Esophagus muscularis mucosa (tissue), 4 donors: Measurements from ENCODE around the gene CAMK2N2. TPM values are rescaled to one million over a fixed set of nuclear protein-coding genes. Genes with fewer than 3 reads are reported as not detected.

Experiments
- DNase-seq: peaks from one replicate; pipeline ENCODE4 v3.0.0-alpha.2; 2017; ENCODE audit errors: extremely low spot score
- H3K27ac ChIP-seq, 4 donors: fragments of 200-600 bp; sonication (generic); replicated peaks in 1 of 4; 1 replicate in 3 of 4; 2 replicates in 1 of 4; pipeline ENCODE4 v1.5.1; 2016 to 2019; ENCODE audit warnings: mild to moderate bottlenecking in 1 of 4
- H3K27me3 ChIP-seq, 4 donors: fragments of 200-600 bp; sonication (generic); one replicate each; pipeline versions ENCODE4 v1.5.1 to v1.6.0; 2016 to 2019
- H3K36me3 ChIP-seq, 4 donors: fragments of 200-600 bp; sonication (generic); one replicate each; pipeline ENCODE4 v1.5.1; 2016 to 2019
- H3K4me1 ChIP-seq, 4 donors: fragments of 200-600 bp; sonication (generic); one replicate each; pipeline ENCODE4 v1.5.1; 2016 to 2019
- H3K4me3 ChIP-seq, 4 donors: fragments of 200-600 bp; sonication (generic); 1 replicate in 2 of 4; 2 replicates in 2 of 4; pipeline ENCODE4 v1.5.1; 2016 to 2019; ENCODE audit warnings: mild to moderate bottlenecking in 4 of 4, moderate library complexity in 1 of 4
- H3K9me3 ChIP-seq, 4 donors: fragments of 200-600 bp; sonication (generic); 1 replicate in 3 of 4; 2 replicates in 1 of 4; pipeline ENCODE4 v1.5.1; 2016 to 2019
- EP300 ChIP-seq: sonication (generic); formaldehyde crosslinking; IDR thresholded peaks from one replicate; pipeline ENCODE4 v1.6.1; 2017; ENCODE audit warnings: antibody characterized with exemption
- POLR2A ChIP-seq: fragments of 450-650 bp; IDR thresholded peaks from one replicate; pipeline ENCODE4 v1.6.1; 2017; ENCODE audit warnings: antibody characterized with exemption, moderate library complexity, mild to moderate bottlenecking, low read depth
- POLR2AphosphoS5 ChIP-seq, 2 donors: sonication (generic); formaldehyde crosslinking; IDR thresholded peaks; one replicate each; pipeline ENCODE4 v1.6.1; 2017; ENCODE audit warnings: antibody characterized with exemption in 2 of 2
- WGBS: methylation state at CpG from one replicate; pipeline ENCODE4 v1.1.5; 2018; 5-methylcytosine and 5-hydroxymethylcytosine counted together
- intact Hi-C: fragments of 100-400 bp; cut with DNase I; formaldehyde crosslinking; loops from one replicate; pipeline ENCODE4 v1.15.1; 2023
- total RNA-seq, 4 donors: library from RNA; depleted of rRNA; stranded (reverse); fragments of >200 nt; gene quantifications; one replicate each; pipeline versions ENCODE4 v1.1.0 to v1.2.1, GENCODE V29; 2016
- TF ChIP-seq, protein P1 (sequence below), 3 experiments: fragments of 200-600 bp in 2 of 3; fragments of 450-650 bp in 1 of 3; sonication (generic) in 2 of 3; IDR thresholded peaks; one replicate each; pipeline ENCODE4 v1.5.1; 2017 to 2019; ENCODE audit warnings: antibody characterized with exemption in 3 of 3, mild to moderate bottlenecking in 2 of 3, moderate library complexity in 1 of 3

Gene CAMK2N2
- total RNA-seq, 4 donors from 2014 or later: not detected

DNA sequence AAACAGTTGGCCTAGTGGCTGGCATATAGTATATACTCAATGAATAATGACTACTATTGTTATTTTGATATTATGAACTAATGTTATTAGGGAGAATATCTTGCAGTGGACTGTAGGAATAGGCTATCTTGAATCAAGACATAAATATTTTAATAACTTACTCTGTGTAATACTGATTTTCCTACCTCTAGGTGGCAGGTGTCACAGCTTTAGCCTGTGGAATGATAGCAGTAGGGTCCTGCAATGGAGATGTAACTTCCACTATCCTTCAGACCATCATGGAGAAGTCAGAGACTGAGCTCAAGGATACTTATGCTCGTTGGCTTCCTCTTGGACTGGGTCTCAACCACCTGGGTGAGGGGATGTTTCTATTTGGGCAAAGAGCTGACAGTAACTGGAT is 44.2 kb upstream of the CAMK2N2 start:
- no peaks in the 10 kb centered on the region for H3K9me3 ChIP-seq
- H3K27ac ChIP-seq: no peak overlapping the region
- H3K27me3 ChIP-seq: no peaks in the 10 kb centered on the region
- no peak for DNase-seq
- no peak overlapping the region for H3K4me3 ChIP-seq
- WGBS: 67% methylated on average over 1 of the region's 1 CpG
- intact Hi-C loops: no loop called here
- TF ChIP-seq, protein P1, sequence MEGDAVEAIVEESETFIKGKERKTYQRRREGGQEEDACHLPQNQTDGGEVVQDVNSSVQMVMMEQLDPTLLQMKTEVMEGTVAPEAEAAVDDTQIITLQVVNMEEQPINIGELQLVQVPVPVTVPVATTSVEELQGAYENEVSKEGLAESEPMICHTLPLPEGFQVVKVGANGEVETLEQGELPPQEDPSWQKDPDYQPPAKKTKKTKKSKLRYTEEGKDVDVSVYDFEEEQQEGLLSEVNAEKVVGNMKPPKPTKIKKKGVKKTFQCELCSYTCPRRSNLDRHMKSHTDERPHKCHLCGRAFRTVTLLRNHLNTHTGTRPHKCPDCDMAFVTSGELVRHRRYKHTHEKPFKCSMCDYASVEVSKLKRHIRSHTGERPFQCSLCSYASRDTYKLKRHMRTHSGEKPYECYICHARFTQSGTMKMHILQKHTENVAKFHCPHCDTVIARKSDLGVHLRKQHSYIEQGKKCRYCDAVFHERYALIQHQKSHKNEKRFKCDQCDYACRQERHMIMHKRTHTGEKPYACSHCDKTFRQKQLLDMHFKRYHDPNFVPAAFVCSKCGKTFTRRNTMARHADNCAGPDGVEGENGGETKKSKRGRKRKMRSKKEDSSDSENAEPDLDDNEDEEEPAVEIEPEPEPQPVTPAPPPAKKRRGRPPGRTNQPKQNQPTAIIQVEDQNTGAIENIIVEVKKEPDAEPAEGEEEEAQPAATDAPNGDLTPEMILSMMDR (IDR thresholded peaks at IDR 0.05): peak in 2 of 3 experiments; percentile 11 to 29
- no peak for TF ChIP-seq POLR2AphosphoS5 (IDR thresholded peaks at IDR 0.05)
- H3K4me1 ChIP-seq: peaks cover 4 to 19% (median 5%) of the 10 kb centered on the region in 4 donors
- peaks cover 70 to 93% (median 91%) of the 10 kb centered on the region in 4 donors for H3K36me3 ChIP-seq

DNA sequence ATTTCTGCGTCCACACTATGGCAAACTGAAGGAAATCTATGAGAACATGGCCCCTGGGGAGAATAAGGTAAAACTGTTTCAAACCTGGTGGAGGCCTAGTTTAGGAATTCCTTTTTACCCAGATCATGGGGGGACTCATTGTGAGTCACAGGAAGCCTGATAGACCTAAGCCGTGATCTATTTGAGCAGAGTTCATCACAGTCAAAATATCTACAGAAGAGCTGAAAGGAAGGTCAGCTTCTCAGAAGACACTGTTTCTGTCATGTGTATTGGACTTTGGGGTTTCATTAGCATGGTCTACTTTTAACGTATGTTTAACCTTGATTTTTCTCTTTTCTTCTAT is 39.0 kb upstream of the CAMK2N2 start:
- H3K4me1 ChIP-seq: peaks cover 14 to 37% (median 23%) of the 10 kb centered on the region in 4 donors
- DNase-seq: no peak
- H3K27ac ChIP-seq: peak overlapping the region in 1 of 4 donors; percentile 78
- intact Hi-C loops: loop anchor here (5.0 kb wide), 1 partner anchor 42 kb away; no protein-coding TSS in a partner anchor
- TF ChIP-seq EP300 (no peak), POLR2AphosphoS5 (IDR thresholded peaks at IDR 0.05) (no peak), POLR2A (no peak)
- TF ChIP-seq, protein P1 (IDR thresholded peaks at IDR 0.05): no peak
- no peaks in the 10 kb centered on the region for H3K27me3 ChIP-seq
- WGBS: 85% methylated on average over 3 of the region's 3 CpGs
- H3K9me3 ChIP-seq: no peaks in the 10 kb centered on the region
- peak overlapping the region in 3 of 4 donors; percentile 81 to 90 (median 84) for H3K4me3 ChIP-seq
- peaks cover 40 to 53% (median 51%) of the 10 kb centered on the region in 4 donors for H3K36me3 ChIP-seq

DNA sequence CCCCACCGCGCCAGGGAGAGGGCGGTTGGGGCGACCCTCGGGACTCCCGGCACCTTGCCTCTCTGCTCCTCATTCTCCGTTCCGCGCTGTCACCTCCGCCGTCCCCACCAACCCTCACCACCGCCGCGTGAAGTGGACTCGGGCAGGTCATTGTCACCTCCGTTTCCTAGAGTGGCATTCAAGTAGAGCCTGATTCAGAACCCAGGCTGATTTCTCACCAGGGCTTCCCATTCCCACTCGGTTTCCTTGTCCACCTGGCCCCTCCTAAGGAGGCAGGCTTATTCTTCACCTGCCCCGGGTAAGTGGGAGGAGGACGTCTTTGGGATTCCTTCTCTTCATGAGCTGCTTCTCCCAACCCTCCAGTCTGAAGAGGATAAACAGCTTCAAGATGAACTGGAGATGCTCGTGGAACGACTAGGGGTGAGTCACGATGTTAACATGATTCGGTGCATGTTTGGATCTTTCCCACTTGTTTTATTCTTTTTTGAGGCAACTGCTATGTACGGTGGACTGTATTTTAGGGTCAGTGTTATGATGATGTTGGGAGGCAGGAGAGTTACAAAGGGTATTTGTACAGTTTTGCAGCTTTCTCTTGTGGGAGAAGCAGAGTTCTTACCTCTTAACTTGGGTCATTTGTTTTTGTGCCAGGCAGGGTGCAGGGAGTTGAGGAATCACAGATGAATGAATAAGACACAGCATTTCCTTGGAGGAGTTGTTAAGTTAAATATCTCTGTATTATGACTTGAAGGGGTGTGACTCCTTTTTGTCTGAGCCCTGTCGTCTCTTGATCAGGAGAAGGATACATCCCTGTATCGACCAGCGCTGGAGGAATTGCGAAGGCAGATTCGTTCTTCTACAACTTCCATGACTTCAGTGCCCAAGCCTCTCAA is 38.4 kb upstream of the CAMK2N2 start:
- Histone ChIP-seq H3K9me3 (no peaks in the 10 kb centered on the region), H3K4me3 (peak overlapping the region; percentile 81 to 90 (median 83)), H3K4me1 (peaks cover 14 to 37% (median 23%) of the 10 kb centered on the region in 4 donors), H3K36me3 (peaks cover 34 to 47% (median 45%) of the 10 kb centered on the region in 4 donors), H3K27ac (peak overlapping the region; percentile 78 to 88 (median 82)), H3K27me3 (no peaks in the 10 kb centered on the region)
- WGBS: 18% methylated on average over 28 of the region's 29 CpGs
- TF ChIP-seq, protein P1 (IDR thresholded peaks at IDR 0.05): no peak
- TF ChIP-seq POLR2A: no peak
- no peak for TF ChIP-seq POLR2AphosphoS5 (IDR thresholded peaks at IDR 0.05)
- no peak for TF ChIP-seq EP300
- DNase-seq: no peak
- intact Hi-C loops: loop anchor here (5.0 kb wide), 2 partner anchors 43 to 112 kb away; partner anchors contain the start of gene ABCF3

DNA sequence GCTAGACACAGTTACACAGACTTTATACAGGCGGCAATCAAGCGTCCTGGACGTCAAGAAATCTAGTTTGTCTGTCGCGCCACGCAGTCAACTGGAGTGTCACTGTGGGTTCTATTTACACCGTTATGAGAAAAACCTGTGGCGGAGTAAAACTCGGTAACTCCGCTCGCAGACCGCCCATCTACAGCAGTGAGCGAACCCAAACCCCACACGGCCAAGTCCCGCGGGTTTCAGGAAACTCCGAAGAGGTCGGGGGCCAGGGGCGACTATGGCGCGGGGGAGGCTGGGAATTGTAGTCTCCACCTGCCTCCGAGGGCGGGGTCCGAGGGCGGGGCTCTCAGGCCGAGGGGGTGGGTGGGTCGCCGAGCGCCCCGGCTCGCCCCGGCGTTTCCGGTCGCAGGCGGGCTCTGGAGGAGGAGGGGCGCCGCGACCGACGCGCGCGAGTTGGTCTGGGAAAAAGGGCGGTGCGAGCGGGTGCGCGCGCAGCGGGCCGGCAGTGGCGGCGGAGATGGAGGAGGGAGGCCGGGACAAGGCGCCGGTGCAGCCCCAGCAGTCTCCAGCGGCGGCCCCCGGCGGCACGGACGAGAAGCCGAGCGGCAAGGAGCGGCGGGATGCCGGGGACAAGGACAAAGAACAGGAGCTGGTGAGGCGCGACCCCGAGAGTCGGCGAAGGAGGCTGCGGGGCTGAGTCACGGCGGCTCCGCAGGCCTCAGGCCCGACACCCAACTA is 37.6 kb upstream of the CAMK2N2 start, which contains the start of gene PSMD2:
PSMD2 (plus strand) TSS at position 483 of the 729 bp plus-strand sequence; CDS start at position 509, 26 bp downstream.
- H3K4me1 ChIP-seq: peaks cover 14 to 37% (median 23%) of the 10 kb centered on the region in 4 donors
- DNase-seq: peak; percentile 99
- no peaks in the 10 kb centered on the region for H3K27me3 ChIP-seq
- 0% methylated on average over 27 of the region's 78 CpGs for WGBS
- TF ChIP-seq EP300 (no peak), POLR2AphosphoS5 (IDR thresholded peaks at IDR 0.05) (peak; percentile 91 to 93), POLR2A (peak; percentile 76)
- TF ChIP-seq, protein P1 (IDR thresholded peaks at IDR 0.05): no peak
- peak within 1 kb of the TSS; percentile 81 to 90 (median 83) for H3K4me3 ChIP-seq
- H3K9me3 ChIP-seq: no peaks in the 10 kb centered on the region
- intact Hi-C loops: loop anchor here (5.0 kb wide), 1 partner anchor 112 kb away; the partner anchor contains the start of gene ABCF3
- peaks cover 26 to 39% (median 37%) of the 10 kb centered on the region in 4 donors for H3K36me3 ChIP-seq
- H3K27ac ChIP-seq: peak within 1 kb of the TSS; percentile 78 to 88 (median 82)
